GM18505 (cell line): ENCODE measurements around the gene RIPOR1.
"Not testable (repeated sequence)": the region's sequence is repeated elsewhere in the genome, so short reads cannot be mapped to it uniquely, and the experiment has no call there.

Experiments
- ATAC-seq: cut with Tn5 transposase; IDR thresholded peaks from one replicate; pipeline ENCODE4 v1.9.1; 2021; ENCODE audit not compliant: unreplicated experiment
- POLR2A ChIP-seq: IDR thresholded peaks from 4 replicates; pipeline ENCODE4 v1.6.1; 2011; ENCODE audit warnings: borderline replicate concordance; ENCODE audit not compliant: insufficient read depth, insufficient read length; ENCODE audit errors: extremely low read depth

RIPOR1 gene, protein sequence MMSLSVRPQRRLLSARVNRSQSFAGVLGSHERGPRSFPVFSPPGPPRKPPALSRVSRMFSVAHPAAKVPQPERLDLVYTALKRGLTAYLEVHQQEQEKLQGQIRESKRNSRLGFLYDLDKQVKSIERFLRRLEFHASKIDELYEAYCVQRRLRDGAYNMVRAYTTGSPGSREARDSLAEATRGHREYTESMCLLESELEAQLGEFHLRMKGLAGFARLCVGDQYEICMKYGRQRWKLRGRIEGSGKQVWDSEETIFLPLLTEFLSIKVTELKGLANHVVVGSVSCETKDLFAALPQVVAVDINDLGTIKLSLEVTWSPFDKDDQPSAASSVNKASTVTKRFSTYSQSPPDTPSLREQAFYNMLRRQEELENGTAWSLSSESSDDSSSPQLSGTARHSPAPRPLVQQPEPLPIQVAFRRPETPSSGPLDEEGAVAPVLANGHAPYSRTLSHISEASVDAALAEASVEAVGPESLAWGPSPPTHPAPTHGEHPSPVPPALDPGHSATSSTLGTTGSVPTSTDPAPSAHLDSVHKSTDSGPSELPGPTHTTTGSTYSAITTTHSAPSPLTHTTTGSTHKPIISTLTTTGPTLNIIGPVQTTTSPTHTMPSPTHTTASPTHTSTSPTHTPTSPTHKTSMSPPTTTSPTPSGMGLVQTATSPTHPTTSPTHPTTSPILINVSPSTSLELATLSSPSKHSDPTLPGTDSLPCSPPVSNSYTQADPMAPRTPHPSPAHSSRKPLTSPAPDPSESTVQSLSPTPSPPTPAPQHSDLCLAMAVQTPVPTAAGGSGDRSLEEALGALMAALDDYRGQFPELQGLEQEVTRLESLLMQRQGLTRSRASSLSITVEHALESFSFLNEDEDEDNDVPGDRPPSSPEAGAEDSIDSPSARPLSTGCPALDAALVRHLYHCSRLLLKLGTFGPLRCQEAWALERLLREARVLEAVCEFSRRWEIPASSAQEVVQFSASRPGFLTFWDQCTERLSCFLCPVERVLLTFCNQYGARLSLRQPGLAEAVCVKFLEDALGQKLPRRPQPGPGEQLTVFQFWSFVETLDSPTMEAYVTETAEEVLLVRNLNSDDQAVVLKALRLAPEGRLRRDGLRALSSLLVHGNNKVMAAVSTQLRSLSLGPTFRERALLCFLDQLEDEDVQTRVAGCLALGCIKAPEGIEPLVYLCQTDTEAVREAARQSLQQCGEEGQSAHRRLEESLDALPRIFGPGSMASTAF

DNA sequence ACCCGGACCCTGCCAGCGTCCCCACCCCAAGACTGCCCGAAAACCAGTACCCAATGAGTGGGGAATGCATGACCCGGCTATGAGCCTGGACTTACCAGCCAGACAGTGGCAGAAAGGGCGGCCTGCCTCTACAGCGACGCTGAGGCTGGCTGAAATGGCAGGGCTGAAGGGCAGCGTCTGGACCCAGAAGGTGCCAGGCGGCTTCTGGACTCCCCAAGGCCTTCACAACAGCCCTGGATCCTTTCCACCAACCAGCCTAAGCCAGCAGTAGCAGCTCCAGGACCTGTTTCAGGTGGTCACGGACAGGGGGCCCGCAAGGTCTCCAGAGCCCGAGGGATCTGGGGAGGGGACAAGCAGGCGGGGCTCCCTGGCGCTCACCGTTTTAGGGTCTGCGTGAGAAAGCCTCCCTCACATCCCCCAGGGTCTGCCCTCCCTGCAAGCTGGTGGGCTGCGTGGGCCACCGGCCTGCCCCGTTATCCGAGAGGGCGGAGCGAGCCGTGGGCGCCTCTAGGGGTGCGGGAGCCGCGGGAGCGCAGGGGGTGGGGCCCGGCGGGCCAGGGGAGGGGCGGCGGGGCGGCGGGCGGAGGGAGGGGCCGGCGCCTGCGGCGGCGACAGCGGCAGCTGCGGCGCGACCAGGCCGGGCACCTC, at the start of gene RIPOR1:
Gene RIPOR1 (plus strand): TSS at position 608 of the 648 bp plus-strand sequence. CDS start 9,618 bp downstream, outside the sequence.
- ATAC-seq, result no peak
- no peak for TF ChIP-seq POLR2A

DNA sequence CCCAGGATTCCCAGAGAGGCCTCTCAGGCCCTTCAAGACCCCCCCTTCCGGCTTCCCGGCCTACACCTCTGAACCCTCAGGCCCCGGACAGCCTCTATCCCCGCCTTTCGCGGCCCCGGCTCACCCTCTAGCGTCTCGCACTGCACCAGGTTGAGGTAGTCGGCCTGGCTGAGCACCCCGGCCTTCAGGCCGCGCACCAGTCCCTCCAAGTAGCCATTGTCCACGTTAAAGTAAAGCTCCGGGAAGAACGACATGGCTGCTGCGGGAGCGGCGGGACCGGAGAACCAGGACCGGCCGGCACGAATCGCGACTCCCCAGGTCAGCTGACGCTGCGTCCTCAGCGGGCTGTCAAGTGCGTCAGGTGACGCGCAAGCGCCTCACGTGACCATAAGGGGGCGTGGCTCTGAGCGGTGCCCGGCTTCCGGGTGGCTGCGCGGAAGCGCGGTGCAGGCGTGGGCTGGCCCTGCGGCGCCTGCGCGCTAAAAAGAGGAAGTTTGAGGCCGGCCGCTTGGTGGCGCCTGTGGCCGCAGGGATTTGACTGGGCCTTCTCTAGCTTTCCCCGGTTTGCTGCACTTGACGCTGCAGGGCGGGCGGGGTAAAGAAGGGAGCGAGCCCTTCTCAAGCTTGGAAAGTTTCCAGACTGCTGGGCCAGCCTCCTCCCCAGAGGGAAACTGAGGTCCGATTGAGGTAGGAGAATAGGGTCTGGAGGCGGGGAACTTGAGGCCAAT, 47.6 kb upstream of the RIPOR1 start, which contains the start of gene ATP6V0D1:
Gene ATP6V0D1 (minus strand): TSS at position 325 of the 728 bp plus-strand sequence. CDS start 71 bp downstream, at position 254.
- peak; percentile 83 for ATAC-seq
- peak; percentile 76 for TF ChIP-seq POLR2A

DNA sequence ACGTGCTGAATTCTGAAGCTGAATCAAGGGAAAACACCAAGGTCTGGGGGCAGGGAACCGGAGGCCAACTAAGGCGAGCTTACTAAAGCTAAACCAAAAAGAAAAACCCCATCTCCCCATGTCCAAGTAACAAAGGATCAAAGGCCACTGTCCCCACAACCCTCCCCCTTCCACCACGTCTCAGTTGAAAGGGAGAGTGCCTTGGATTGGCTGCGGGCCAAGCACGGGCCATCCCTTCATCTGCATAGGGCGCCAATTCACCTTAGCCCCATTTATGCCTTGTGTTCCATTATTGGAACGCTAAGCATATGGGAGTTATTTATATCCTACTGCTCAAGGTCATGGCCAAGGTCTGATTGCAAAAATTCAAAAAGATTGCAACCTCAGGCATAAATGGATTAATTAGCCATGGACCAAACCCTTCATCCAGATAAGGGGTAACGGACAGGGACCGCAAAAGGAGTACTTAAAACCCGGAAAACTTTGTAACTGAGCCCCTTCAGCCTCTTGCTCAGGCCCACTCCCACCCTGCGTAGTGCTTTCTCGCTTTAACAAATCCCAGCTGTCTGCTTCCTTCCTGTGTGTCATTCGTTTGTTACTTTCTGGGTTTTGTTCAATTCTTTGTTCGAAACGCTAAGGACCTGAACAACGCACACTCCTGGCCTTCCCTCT, 46.9 kb upstream of the RIPOR1 start:
- no peak for ATAC-seq
- TF ChIP-seq POLR2A, result no peak

DNA sequence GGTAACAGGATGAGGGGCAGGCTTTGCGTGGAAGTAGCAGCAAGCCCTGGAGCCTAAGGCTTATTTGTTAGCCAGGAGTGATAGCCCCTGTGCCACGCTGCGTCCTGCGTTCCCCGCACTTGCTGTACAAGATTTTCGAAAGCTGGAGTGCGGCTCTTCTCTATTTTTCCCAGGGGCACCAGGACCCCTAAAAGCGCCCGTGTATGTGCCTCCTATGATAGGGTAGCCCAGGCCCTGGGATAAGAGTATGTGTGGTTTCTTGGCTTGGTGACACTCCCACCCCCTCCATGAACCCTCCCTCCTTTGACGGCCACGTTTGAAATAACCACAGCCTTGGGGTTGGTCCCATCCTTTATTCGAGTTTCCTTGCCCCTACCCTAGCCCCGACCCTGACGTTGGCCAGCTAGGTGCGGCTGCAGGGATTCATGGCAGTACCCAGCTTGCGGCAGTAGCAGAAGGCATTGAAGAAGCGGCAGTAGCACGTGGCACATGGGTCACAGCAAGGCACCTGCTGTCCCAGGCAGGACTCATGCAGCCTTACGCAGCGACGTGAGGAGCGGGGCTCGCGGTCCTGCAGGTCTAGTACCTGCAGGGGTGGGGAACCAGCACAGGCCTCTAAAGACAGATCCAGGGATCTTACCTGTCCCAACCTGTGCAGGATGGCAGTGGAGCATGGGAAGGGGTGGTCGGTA, 46.2 kb upstream of the RIPOR1 start:
- TF ChIP-seq POLR2A, result no peak
- no peak for ATAC-seq

DNA sequence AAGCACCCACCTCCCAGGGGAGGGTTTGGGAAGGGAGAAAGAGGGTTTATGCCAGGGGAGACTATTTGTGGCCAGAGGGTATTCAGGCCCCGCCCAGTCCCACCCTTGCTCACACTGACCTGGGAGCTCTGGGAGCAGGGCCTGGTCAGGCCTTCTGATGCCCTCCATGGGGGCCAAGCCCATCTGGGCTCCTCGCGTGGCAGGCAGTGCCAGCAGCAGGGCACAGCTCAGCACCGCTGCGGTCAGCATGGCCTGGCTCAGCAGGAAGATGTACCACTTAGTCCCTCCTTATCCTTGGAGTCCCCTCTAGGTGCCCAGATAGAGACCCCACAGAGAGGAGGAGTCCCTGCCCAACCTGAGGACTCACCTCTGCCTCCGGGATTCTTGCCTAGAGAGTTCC, 45.5 kb upstream of the RIPOR1 start, which contains the start of gene AGRP:
Gene AGRP (minus strand): TSS at position 398 of the 400 bp plus-strand sequence. CDS start 149 bp downstream, at position 249.
- TF ChIP-seq POLR2A, result no peak
- ATAC-seq, result no peak

DNA sequence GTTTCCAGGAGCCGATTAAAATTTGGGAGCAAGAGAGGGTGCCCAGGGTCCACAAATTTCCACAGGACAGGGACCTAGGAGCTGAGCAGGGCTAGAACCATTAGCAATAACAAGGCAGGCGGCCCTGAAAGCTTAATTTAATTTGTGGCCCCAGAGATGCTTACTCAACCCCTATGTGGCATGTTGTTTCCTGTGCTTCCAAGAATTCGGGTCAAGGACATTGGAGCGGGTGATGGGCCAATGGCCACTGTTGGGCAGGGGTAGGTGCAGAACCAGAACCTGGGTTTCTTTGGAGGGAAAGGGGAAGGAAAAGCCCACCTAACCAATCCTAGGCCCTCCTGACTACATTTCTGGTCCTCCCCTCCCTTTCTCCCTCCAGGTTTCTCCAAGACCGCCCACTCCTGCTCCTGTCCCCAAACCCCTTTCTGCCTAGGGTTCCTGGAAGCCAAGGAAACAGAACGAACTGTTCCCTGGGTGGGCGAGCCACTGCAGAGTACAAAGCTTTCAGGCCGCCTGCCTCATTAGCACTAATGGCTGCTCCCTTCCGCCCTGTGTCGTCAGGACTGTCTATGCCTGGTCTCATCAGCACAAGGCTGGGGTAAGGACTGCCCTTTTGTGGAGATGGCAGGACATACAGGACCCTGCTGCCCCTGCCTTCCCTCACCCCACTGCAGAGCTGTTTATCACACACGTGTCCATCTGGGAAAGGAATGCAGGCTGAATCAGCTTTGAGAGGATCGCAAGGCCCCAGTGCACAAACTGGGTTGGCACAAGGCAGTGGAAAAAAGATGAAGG, 44.7 kb upstream of the RIPOR1 start:
- no peak for TF ChIP-seq POLR2A
- no peak for ATAC-seq

DNA sequence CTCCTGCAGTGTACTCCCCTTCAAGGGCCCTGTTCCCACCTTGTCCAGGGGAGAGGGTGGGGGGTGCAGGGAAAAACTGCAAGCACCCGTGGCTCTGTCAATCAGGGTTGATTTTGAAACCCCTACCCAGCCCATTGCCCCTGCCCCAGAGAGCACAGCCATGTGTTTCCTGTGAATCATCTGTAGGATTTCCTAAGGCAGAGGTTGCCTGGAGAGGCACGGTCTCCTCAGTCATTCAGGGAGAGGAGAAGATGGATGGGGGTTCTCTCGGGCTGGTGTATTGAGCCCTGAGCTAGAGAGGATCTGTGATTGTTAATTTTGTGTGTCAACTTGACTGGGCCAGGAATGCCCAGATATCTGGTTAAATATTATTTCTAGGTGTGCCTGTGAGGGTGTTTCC, 41.8 kb upstream of the RIPOR1 start:
- TF ChIP-seq POLR2A, result no peak
- ATAC-seq, result no peak

DNA sequence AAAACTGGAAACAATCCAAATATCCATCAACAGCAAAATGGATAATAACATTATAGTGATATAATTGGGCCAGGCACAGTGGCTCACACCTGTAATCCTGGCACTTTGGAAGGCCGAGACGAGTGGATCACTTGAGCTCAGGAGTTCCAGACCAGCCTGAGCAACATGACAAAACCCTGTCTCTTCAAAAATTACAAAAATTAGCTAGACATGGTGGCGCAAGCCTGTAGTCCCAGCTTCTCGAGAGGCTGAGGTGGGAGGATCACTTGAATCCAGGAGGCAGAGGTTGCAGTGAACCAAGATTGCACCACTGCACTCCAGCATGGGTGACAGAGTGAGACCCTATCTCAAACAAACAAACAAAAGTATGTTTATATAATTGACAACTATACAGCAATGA, 41.1 kb upstream of the RIPOR1 start:
- ATAC-seq, result not testable (repeated sequence)

DNA sequence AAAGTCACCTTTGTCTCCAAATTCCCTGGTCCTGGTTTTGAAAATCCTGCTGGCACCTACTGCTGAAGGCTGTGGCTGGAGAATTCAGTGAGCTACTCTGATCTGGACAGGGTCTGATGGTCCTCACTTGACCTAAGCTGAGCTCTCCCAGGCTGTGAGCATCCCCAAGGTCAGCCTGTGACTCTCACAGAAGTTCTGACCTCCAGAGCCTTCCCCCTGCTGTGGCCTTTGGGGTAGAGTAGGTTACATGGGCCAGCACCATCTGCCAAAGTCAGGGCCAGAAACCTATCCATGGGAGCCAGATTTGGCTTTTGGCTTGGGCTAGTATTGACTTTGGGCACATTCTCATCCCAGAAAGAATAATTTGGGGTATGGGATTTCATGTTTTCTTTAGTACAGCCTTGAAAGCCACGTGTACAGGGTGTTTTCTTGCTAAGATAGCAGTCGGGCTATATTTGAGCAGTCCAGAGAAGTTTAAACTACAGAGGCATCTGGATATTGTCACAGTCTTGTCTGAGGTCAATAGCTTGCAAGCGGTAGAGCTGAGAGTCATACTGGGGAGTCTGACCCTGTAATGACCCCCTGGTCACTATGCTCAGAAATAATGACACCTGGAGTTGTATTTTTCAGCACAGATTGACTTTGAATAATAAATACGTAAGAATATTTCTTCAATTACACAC, 39.1 kb upstream of the RIPOR1 start:
- TF ChIP-seq POLR2A, result no peak
- no peak for ATAC-seq

DNA sequence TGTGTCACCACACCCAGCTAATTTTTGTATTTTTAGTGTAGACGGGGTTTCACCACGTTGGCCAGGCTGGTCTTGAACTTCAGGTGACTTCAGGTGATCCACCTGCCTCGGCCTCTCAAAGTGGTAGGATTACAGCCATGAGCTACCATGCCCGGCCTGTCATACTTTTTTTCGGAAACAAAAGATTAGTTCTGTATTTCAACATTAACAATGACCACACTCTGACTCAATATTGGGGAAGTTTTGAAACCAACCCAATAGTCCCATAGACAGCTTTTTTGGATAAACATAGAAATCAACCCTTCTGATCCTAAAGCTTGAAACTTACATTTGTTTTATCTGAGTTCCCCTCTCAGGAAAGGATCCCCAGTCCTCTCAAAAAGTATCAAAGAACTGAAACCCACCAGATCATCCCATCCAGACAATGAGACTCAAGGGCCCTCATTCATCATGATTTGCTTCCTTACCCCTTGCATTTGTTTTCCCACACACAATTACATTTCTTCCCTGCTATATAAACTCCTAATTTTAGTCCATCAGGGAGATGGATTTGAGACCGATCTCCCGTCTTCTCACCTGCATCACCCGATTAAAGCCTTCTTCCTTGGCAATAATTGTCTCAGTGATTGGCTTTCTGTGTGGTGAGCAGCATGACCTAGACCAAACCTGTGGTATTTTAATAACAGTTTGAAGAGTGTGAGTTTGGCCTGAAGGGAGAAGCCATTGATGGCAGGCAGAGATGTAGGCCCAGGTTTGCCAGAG, 38.1 kb upstream of the RIPOR1 start:
- TF ChIP-seq POLR2A, result no peak
- ATAC-seq, result no peak
